ENCODE results near the gene HERC2.
A peak's percentile ranks its signal among the peaks of the same experiment; 100 is the strongest.
"Not testable (repeated sequence)": the region's sequence is repeated elsewhere in the genome, so short reads cannot be mapped to it uniquely, and the experiment has no call there.

Gene HERC2

DNA sequence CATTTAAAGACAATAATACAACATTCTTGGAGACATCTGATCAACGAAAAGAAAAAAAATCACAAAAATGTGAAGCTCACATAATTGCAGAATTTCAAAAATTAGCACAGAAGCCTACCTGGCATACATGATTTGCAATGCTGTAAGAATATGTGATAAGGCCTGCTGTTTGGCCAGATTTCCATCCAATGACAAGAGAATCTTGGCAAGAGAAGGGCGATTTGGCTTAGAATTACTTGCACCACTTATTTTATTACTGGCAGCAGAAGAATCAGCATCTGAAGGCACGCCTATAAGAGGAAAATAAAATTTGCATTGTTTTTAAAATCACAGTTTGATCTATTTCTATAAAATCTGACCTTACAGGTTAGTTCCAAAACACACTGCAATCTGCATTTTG is 152.6 kb downstream of the HERC2 start:
- no peak for DNase-seq

DNA sequence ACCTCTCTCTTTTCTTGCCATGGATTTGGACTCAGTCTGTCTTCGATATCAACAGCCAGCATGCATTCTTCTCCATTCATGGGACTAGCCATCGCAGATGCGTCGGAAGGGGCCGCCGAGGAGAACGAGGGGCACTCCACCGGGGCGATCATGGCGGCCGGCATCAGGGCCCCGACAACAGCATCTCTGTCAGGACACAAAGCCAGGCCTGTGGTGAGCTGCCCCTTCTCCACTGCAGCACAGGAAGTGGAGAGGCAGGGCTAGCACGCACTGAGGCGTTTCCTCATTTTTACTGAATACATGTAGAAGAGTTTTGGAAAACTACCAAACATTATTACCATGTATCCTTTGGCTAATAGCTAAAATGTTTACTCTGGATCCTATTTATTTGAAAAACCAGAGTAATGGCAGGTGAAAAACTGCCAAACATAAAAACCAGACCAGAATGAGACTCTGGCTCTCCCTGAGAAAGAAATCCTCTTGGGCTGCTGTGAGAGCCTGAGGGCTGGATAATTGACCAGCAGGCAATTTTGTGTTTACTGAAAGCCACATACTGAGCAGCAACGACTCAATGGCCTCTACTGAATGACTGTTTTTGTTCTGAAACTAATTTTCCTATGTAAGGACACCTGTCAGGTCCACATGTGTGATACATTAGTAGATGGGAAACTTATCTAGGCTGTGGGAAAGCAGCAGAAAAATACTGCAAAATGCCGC is 153.4 kb downstream of the HERC2 start:
- DNase-seq = not testable (repeated sequence)

DNA sequence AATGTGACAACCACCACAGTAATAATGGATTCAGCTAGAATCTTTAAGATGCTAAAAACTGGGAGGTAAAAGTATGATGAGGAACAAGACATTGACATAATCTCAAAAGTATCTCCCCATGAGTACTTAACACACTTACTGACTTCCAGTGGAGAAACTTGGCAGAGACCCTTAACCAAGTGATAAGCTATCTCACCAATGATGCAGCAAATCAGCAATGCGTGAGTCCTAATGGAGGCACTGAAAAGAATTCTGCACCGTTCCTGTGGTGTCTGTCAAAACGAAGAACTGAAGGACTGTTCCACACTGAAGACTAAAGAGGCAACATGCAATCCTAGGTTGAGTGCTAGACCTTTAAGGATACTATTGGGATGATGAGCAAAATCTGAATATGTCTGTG is 154.9 kb downstream of the HERC2 start:
- no peak for DNase-seq

DNA sequence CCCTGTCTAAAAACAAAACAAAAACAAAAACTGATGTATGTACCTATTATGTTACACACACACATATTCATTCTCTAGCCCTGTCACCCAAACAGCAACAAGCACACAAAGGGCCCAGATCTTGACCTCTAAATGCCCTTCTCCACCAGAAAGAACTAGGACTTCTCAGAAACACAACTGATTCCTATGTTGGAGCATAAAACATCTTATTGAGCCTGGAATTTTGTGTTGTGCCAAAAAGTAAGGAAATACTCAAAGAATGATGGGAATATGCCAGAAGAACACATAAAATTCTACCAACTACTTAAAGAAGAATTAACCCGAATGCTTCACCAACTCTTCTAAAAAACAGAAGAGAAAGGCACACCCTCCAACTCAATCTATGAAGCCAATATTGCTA is 156.2 kb downstream of the HERC2 start:
- no peak for DNase-seq

DNA sequence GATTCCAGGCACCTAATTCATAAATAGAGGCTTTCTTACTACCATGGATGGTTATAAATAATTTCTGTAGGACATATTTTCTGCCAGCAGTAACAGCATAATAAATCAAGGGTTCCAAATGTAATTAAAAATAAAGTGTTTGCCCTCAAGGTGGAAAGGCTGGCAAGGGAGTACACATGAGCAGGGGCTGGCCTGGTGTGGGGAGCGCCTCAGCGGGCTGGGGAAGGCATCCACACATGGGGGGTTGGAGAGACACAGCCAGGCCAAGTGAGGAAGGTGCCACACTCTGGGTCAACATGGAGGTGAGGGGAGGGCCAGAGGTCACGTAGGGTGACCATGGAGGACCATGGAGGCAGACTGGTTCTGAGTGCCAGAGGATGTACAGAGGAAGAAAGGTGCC is 157.1 kb downstream of the HERC2 start:
- DNase-seq = no peak

DNA sequence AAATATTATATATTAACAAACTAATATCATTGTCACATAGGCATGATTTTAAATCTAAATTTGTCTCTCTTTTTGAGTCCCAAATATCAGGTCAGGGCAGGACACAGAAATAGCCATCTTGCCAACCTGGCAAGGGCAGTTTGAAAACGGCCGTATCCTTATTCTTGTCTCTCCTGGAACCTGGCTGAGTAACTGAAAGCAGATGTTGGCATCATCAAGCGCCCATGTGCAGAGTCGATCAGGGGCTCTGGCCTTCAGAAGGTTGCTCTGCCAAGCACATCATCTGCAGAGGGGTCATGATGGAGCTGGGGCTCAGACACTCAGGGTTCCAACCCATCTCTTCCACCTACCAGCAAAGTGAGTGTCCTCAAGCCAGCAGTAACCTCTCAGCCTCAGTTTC is 167.7 kb downstream of the HERC2 start:
- no peak for DNase-seq

DNA sequence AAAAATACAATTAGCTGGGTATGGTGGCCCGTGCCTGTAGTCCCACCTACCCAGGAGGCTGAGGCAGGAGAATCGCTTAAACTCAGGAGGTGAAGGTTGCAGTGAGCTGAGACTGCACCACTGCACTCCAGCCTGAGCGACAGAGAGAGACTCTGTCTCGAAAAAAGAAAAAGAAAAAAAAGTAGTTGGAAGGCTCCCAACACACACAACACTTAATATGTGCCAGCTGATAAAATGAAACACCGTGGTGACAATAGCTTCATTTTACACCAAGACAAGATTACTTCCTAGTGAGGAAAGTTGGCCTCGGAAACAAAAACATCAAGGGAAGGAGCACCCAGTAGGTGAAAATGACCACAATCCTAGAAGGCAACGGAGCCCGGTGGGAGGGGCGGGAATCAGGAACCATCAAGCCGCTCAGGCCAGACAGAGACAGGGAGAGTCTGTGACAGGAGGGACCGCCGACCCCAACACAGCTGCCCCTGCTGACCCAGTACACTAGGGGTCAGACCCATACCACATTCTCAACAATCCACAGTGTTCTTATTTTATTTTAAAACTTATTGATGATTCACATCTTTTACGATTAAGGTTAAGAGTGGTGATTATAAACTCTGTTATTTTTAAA is 168.4 kb downstream of the HERC2 start:
- no peak for DNase-seq

DNA sequence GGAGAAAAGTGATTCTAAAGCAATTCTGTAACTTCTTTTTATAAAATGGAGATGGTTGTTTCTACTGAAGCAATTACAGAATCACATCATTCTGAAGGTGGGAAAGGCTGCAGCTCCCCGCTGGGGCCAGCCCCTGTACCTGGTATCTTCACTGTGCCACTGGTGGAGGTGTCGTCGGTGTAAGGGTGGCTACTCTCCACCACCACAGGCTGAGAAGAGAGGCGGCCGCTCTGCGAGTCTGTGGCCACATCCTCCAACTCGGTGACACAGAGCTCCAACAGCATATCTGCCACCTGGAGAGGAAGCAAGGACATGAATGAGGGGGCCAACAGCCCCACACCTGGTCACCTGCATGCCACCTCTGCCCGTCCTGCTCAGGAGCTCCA is 169.4 kb downstream of the HERC2 start:
- DNase-seq = not testable (repeated sequence)

DNA sequence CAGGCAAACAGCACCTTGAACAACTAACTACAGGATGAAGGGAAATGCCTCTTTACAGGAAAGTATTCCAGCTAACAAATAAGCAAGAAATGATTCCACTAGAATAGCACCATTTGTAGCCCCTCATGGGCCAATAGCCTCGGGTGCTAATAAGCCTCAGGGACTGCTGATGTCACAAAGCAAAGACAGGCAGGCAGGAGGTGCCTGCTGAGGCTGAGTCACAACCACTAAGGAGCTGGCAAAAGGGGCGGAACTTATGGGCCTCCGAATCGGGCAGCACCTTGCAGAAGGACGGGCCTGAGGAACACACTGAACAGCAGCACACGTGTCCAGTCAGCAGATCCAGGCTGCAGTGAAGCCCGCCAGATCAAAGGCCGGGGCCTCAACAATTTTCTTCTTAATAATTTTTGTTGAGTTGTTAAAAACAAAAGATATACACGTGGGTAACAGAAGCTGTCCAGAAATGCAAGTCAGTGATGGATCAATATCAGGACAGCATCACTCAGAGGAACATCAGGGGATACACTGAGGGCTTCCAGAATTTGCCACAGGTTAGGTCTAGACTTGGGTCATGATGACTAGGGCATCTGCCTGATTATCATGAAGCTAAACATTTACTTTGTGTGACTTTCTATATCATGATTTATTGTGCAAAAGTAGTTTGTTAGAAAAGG is 170.0 kb downstream of the HERC2 start:
- DNase-seq = not testable (repeated sequence)

DNA sequence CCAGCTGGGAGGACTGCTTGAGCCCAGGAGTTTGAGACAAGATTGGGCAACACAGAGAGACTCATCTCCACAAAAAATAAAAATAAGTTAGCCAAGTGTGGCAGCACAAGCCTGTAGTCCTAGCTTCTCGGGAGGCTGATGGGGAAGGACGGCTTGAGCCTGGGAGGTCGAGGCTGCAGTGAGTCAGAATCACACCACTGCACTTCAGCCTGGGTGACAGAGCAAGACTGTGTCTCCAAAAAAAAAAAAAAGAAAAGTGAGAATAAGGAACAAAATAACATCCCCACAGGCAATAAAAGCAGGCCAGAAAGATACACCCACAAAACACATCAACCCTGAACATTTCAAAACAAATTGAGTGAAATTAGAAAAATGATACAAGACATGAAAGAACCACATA is 174.2 kb downstream of the HERC2 start:
- DNase-seq = no peak

DNA sequence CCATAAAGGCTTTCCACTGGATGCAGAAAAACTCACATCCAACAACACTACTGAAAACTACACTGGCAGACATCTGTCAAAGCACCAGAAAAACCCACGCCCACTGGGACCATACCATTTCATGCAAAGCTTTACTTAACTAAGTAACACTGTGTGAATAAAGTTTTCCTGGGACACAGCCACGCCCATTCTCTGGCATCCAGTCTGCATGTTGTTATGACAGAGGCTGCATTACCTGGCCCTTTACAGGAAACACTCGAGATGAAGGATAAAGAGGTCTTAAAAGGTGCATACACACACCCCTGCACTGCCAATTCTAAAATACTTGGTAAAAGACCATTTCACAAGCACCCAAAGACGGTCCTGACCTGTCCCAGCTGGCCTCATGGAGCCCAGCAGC is 176.6 kb downstream of the HERC2 start:
- DNase-seq = not testable (repeated sequence)

DNA sequence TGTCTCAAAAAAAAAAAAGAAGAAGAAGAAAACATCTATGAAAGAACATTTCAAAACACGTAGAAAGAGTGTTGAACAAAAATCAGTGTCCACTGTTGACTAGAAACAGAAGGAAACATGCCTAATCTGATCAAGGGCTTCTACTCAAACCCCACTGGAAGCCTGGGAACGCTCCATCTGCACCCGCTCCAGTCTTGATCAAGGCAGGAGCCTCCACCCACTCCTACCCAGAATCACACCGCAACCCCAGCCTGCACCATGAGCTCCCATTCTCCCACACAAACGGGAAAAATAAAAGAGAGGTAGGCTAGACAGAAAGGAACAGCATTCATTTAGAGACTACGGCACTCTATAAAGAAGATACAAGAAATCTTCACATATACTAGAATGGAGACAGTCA is 181.9 kb downstream of the HERC2 start:
- no peak for DNase-seq

DNA sequence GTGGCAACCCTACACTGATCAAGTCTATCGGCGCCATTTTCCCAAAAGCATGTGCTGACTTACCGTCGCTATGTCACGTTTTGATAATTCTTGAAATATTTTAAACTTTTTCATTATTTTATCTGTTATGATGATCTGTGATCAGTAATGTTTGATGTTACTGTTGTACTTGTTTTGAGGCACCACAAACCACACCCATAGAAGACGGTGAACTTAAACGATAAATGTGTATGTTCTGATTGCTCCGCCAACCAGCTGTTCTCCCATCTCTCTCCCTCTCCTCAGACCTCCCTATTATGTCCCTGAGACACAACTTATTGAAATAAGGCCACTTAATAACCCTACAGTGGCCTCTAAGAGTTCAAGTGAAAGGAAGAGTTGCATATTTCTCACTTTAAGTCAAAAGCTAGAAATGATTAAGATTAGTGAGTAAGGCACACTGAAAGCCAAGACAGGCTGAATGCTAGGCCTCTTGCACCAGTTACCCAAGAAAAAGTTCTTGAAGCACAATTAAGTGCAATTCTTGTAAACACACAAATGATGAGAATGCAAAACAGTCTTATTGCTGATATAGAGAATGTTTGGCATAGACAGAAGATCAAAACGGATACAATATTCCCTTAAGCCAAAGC is 184.5 kb downstream of the HERC2 start:
- peak; percentile 15 for DNase-seq

DNA sequence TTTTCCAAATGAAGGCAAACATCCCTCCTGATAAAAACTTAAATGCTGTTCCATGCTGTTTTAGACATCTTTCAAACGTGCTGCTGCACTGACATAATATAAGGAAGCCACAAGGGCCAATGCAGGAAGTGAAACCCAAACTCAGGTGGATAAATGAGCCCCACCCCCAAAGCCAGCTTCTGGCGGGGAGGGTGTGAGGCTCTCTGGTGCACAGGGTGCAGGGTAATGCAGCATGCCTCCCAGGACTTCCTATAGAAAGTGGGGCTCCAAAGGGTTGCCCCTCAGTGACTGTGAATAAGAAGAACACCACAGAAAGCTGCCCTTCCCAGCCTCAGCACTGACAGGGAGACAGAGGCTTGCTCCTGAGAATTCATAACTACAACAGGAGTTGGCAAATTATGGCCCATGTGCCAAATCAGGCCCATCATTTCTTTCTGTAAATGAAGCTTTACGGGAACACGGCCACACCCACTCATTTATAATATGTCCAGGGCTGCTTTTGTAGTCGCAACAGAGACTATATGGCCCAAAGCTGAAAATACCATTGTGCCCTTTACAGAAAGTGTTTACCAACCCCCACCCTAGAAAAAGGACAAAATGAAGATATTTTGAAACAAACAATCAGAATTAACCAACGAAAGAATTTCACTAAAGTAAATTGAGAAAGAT is 185.6 kb downstream of the HERC2 start:
- peak; percentile 31 for DNase-seq

DNA sequence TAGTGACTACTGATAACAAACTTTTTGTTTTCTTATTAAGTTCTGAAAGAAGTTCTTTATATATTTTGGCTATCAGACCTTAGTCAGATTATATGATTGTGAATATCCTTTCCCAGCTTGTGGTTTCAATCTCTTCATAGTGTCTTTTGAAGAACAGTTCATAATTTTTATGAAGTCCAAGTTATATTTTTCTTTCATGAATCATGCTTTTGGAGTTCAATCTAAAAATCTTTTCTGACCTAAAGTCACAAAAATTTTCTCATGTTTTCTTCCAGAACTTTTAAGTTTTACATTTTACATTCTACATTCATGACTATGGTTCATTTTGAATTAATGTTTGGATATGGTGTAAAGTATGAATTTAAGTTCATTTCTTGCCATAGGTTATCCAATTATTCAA is 188.7 kb downstream of the HERC2 start:
- no peak for DNase-seq

DNA sequence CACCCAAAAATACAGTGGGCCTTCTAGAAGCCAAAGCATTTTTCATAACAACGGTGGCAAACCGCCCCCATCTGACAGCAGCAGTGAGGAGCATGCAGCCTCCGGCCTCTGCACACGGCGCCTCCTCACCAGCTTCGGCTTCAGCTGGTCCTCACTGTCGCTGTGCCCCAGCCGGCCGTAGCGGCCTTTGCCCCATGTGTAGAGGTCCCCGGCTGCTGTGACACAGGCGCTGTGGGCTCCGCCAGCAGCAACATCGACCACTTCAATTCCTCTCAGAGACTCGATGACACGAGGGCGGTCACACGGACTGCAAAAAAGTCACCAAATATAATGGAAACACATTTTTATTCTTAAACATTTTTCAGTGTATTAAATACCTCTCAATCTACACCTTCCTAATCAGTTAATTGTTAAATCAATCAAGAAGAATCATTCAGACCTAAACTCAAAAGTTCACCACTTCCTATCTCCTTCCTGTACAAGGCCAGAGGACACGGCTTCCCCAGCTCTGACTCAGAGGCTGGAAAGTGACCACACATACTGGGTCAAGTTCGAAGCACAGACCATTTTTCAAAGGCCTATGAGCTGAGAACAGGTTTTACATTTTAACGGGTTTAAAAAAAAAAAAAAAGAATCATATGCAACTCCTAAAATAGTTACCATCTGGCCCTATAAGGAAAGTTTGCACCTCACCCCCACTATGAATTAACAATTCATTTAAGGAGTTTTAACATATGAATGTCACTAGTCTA is 189.3 kb downstream of the HERC2 start:
- DNase-seq = no peak

DNA sequence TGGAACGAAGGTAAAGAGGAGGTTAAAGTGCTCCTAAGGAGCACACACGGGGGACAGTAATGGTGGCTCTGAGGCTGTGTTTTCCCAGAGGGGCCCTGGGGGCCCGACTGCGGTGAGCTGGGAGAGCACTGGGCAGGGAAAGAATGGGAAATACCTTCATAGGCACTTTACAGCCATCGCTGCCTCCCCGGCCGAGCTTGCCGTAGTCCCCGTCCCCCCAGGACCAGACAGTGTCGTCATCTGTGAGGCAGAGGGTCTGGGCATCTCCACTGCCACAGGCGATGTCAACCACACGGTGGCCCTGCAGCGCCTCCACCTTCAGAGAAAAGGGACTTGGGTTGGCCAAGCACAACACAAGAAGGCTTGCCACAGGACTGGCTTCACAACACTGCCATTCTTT is 190.0 kb downstream of the HERC2 start:
- no peak for DNase-seq

DNA sequence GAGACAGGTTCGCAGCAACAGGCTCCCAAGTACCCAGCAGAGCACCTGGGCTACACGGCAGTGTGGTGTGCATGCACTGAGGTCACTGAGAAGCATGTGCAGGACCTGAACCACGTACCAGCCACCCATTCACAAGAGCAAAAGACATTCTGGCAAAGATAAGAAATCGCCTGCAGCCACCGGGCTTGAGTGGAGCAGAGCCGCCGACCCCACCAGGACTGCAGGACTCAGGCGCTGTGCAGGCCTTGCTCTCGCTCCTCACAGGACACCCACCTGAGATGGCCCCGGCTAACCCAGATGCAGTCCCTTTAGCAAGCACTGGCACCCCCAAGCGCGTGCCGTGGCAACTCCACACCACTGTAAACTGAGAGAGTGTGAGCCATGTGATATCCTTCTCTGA is 190.6 kb downstream of the HERC2 start:
- no peak for DNase-seq

DNA sequence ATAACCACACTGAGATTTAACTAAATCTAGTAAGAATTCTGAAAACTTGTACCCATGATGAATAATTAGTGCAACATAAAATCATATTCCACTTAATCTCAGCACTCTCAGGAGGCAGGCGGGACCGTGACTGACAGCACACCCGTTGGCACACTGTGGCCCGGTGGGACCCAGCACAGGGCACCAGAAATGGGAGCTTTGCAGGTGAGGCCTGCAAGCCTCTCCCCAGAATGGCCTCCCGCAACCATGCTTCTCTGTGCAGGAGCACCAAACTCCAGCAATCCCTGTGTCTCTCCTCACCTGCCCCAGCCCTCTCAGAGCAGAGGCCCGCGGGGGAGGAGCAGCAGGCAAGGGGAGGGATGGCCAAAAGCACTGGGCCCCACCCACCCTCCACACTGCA is 191.3 kb downstream of the HERC2 start:
- DNase-seq = no peak

DNA sequence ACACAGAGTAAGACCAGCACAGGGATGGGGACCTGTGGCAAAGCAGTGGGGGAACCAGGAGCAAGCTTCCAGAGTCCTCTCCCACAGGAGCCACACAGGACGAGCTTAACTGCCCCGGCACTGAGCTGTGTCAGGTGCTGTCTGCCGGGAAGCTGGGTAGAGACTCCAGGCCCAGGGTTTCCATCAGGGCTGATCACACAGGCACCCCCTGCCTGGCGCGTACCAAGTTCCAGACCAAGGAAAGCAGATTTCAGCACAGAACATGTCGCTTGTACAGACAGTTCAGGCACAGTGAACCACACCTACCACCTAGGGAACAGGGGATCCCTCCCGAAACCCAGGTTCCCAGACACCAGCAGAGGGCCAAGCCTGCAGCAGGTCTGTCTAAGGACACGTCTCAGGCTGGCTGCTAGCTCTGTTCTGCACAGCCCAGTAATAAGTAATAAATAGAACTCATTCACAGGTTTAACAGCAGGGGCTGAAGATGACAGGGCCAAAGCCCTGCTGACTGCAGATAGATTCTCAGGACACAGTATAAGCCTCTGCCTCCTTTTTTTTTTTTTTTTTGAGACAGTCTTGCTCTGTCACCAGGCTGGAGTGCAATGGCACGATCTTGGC is 192.6 kb downstream of the HERC2 start:
- DNase-seq = no peak

DNA sequence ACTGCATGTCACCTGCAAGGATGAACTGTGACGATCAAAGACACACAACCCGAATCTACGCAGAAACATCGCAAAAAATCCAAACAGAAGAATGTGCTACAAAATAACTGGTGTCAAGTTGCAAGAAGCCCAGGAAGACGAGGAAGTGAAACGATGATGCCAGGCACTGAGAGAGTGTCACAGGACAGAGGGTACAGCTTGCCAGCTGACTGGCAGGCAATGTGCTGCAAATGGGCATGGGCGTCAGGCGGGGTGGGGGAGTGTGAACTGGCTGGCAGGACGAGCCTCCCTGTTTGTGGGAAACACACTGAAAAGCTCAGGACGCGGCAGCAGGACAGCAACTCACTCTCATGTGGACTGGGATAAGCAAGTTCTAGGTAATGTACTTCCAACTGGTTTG is 193.9 kb downstream of the HERC2 start:
- DNase-seq = no peak

DNA sequence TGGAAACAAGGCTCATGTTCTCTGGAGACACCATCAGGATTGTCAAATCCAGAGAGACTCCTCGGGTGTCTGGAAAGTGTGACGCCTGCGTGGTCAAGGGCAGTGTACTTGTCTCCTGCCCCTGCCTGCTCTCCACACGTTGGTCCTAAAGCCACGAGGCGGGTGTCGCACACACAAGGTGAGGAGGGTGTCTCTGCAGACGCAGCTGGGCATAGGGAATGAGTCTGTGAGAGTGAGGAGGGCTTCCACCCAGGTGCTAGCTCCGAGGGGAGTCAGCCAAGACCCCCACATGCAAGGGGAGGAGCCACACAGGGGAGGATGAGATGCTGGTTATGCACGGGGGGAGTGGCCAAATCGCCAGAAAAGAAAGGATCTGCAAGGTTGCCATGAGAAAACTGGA is 194.9 kb downstream of the HERC2 start:
- DNase-seq = no peak

Measured in activated CD4-positive, alpha-beta T cell treated with anti-CD3 and anti-CD28 coated beads, Interleukin-2, amount 50 U/mL, for 16 hours (primary cell).